Right atrium auricular region (tissue), 2 donors: Measurements from ENCODE around the gene FCHO1. TPM values are rescaled to one million over a fixed set of nuclear protein-coding genes. Genes with fewer than 3 reads are reported as not detected.

ENCODE experiments used
- DNase-seq: peaks from one replicate; pipeline ENCODE4 v3.0.0-alpha.2; 2019; ENCODE audit warnings: low spot score
- H3K27ac ChIP-seq, 2 donors: fragments of 200-600 bp; sonication (generic); 1 replicate in 1 of 2; 2 replicates in 1 of 2; pipeline ENCODE4 v1.5.1; 2016 to 2019
- H3K27me3 ChIP-seq, 2 donors: fragments of 200-600 bp; sonication (generic); one replicate each; pipeline versions ENCODE4 v1.5.1 to v1.6.0; 2017 to 2019
- H3K36me3 ChIP-seq: fragments of 200-600 bp; sonication (generic); one replicate; pipeline ENCODE4 v1.5.1; 2016
- H3K4me1 ChIP-seq, 2 donors: fragments of 200-600 bp; sonication (generic); one replicate each; pipeline versions ENCODE4 v1.5.1 to v1.6.0; 2017 to 2019
- H3K4me3 ChIP-seq, 2 donors: fragments of 200-600 bp; sonication (generic); 1 replicate in 1 of 2; 2 replicates in 1 of 2; pipeline ENCODE4 v1.5.1; 2017 to 2019; ENCODE audit warnings: mild to moderate bottlenecking in 1 of 2, moderate library complexity in 1 of 2
- H3K9me3 ChIP-seq, 2 donors: fragments of 200-600 bp; sonication (generic); one replicate each; pipeline ENCODE4 v1.5.1; 2019
- total RNA-seq, 2 donors: library from RNA; depleted of rRNA; stranded (reverse); fragments of >200 nt; gene quantifications; one replicate each; pipeline ENCODE4 v1.1.0, GENCODE V29; 2016
- TF ChIP-seq, protein P1 (sequence below), 2 donors: fragments of 200-600 bp; sonication (generic); IDR thresholded peaks; one replicate each; pipeline ENCODE4 v1.5.1; 2019; ENCODE audit warnings: antibody characterized with exemption in 2 of 2

Gene FCHO1
- total RNA-seq, 2 donors from 2014 or later = 0.19 to 1.3 TPM

DNA sequence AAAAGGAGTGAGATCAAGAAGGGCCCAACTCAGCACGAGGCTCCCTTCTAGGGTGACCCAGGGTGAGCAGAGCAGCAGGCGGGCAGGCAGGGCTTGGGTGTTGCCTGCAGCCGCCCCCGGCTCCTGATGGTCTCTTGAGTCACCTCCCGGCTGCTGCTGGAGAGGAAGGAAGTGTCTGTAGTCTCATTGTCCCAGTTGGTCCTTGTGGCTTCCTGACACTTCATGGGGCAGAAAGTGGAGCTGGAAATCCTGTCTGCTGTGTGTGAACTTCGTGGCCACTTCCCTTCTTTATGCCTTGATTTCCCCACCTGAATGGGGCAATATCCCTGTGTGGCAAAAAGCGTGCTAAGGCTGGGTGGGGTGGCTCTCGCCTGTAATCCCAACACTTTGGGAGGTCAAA, 29.5 kb upstream of the FCHO1 start:
- peak; percentile 79 for DNase-seq
- peaks cover 31% of the 10 kb centered on the region for H3K36me3 ChIP-seq
- no peaks in the 10 kb centered on the region for H3K9me3 ChIP-seq
- TF ChIP-seq, protein P1, sequence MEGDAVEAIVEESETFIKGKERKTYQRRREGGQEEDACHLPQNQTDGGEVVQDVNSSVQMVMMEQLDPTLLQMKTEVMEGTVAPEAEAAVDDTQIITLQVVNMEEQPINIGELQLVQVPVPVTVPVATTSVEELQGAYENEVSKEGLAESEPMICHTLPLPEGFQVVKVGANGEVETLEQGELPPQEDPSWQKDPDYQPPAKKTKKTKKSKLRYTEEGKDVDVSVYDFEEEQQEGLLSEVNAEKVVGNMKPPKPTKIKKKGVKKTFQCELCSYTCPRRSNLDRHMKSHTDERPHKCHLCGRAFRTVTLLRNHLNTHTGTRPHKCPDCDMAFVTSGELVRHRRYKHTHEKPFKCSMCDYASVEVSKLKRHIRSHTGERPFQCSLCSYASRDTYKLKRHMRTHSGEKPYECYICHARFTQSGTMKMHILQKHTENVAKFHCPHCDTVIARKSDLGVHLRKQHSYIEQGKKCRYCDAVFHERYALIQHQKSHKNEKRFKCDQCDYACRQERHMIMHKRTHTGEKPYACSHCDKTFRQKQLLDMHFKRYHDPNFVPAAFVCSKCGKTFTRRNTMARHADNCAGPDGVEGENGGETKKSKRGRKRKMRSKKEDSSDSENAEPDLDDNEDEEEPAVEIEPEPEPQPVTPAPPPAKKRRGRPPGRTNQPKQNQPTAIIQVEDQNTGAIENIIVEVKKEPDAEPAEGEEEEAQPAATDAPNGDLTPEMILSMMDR (IDR thresholded peaks at IDR 0.05) = no peak
- H3K27ac ChIP-seq = peak overlapping the region; percentile 31 to 69
- peaks cover 0 to 47% of the 10 kb centered on the region in 2 donors for H3K4me1 ChIP-seq
- H3K4me3 ChIP-seq = peak overlapping the region in 1 of 2 donors; percentile 90
- H3K27me3 ChIP-seq = no peaks in the 10 kb centered on the region

DNA sequence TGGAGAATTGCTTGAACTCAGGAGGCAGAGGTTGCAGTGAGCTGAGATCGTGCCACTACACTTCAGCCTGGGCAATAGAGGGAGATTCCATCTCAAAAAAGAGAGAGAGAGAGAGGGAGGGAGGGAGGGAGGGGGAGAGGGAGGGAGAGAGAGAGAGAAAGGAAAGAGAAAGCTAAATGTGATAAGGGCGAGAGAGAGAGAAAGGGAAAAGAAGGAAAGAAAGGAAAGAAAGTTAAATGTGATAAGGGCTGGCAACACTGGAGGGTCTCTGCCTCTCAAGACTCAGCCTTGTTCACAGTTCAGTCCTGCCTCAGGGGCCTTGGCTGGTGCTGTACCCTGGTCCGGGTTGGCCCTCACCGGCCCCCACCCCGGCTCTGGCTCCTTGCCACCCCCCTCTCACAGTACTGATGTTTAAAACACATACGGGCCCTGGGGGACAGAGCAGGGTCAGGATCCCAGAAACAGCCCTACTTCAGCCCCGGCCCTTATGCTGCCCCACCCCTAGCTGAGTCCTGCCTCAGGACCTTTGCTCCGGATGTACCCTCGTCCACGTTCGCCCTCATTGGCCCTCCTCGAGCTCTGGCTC, 28.5 kb upstream of the FCHO1 start:
- Histone ChIP-seq H3K36me3 (peaks cover 40% of the 10 kb centered on the region), H3K27me3 (no peaks in the 10 kb centered on the region), H3K4me3 (no peak overlapping the region), H3K9me3 (no peaks in the 10 kb centered on the region), H3K27ac (no peak overlapping the region), H3K4me1 (peaks cover 0 to 40% of the 10 kb centered on the region in 2 donors)
- DNase-seq = no peak
- TF ChIP-seq, protein P1 (IDR thresholded peaks at IDR 0.05) = no peak

GRCh38 chr19:17724655-17725054, 26.6 kb upstream of the FCHO1 start:
- H3K27me3 ChIP-seq = no peaks in the 10 kb centered on the region
- TF ChIP-seq, protein P1 (IDR thresholded peaks at IDR 0.05) = no peak
- no peaks in the 10 kb centered on the region for H3K9me3 ChIP-seq
- no peak overlapping the region for H3K4me3 ChIP-seq
- H3K27ac ChIP-seq = no peak overlapping the region
- no peak for DNase-seq
- peaks cover 58% of the 10 kb centered on the region for H3K36me3 ChIP-seq
- H3K4me1 ChIP-seq = peaks cover 0 to 29% of the 10 kb centered on the region in 2 donors

DNA sequence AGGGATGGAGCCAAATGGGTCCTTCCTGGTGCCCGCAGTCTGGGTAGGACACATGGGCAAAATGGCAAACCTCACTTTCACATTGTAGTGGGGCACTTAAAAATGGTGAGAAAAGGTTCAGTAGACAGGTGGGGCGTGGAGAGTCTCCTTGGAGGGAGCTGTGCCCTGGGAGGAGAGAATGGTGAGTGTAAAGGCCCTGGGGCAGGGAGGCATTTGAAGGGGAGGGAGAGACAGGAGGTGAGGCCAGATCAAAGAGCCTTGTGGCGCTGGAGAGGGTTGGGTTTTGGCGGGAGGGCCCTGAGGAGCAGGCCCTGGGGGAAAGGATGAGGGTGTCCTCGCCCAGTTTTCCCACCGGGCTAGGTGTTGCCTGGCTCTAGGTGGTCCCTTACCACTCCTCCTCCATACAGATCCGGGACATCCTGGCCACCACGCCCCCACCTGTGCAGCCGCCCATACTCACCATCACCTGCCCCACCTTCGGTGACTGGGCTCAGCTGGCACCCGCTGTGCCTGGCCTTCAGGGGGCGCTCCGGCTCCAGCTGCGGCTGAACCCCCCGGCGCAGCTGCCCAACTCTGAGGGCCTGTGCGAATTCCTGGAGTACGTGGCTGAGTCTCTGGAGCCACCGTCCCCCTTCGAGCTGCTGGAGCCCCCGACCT, 25.7 kb upstream of the FCHO1 start:
- no peak overlapping the region for H3K4me3 ChIP-seq
- TF ChIP-seq, protein P1 (IDR thresholded peaks at IDR 0.05) = no peak

GRCh38 chr19:17726136-17726741, 25.0 kb upstream of the FCHO1 start:
- Histone ChIP-seq H3K36me3 (peaks cover 63% of the 10 kb centered on the region), H3K27ac (no peak overlapping the region), H3K4me1 (peaks cover 0 to 14% of the 10 kb centered on the region in 2 donors), H3K9me3 (no peaks in the 10 kb centered on the region), H3K4me3 (no peak overlapping the region), H3K27me3 (no peaks in the 10 kb centered on the region)
- TF ChIP-seq, protein P1 (IDR thresholded peaks at IDR 0.05) = no peak
- DNase-seq = no peak

More for the DNA sequence above, 25.7 kb upstream of the FCHO1 start:
- Histone ChIP-seq H3K4me1 (peaks cover 0 to 21% of the 10 kb centered on the region in 2 donors), H3K27me3 (no peaks in the 10 kb centered on the region), H3K36me3 (peaks cover 58% of the 10 kb centered on the region), H3K27ac (no peak overlapping the region), H3K9me3 (no peaks in the 10 kb centered on the region)
- no peak for DNase-seq
